ENCODE results near the gene ZNF691. TPM values are rescaled to one million over a fixed set of nuclear protein-coding genes. Genes with fewer than 3 reads are reported as not detected.

ZNF691 gene
- total RNA-seq, 1 donor from 2014 or later = 12.0 TPM

DNA sequence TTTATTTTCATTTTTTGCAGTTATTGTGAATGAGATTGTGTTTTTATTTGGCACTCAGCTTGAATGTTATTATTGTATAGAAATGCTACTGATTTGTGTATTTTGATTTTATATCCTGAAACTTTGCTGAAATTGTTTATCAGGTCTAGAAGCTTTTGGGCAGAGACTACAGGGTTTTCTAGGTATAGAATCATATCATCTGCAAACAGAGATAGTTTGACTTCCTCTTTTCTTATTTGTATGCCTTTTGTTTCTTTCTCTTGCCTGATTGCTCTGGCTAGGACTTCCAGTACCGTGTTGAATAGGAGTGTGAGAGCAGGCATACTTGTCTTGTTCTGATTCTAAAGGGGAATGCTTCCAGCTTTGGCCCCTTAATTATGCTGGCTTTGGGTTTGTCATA lies 27.3 kb downstream of the ZNF691 start:
- H3K27ac Mint-ChIP-seq (ENCODE audit: unreplicated experiment) = no peak overlapping the region
- H3K4me3 Mint-ChIP-seq (ENCODE audit: unreplicated experiment) = no peak overlapping the region
- no peaks in the 10 kb centered on the region for H3K9me3 Mint-ChIP-seq (ENCODE audit: unreplicated experiment)
- TF ChIP-seq, protein P1, sequence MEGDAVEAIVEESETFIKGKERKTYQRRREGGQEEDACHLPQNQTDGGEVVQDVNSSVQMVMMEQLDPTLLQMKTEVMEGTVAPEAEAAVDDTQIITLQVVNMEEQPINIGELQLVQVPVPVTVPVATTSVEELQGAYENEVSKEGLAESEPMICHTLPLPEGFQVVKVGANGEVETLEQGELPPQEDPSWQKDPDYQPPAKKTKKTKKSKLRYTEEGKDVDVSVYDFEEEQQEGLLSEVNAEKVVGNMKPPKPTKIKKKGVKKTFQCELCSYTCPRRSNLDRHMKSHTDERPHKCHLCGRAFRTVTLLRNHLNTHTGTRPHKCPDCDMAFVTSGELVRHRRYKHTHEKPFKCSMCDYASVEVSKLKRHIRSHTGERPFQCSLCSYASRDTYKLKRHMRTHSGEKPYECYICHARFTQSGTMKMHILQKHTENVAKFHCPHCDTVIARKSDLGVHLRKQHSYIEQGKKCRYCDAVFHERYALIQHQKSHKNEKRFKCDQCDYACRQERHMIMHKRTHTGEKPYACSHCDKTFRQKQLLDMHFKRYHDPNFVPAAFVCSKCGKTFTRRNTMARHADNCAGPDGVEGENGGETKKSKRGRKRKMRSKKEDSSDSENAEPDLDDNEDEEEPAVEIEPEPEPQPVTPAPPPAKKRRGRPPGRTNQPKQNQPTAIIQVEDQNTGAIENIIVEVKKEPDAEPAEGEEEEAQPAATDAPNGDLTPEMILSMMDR (IDR thresholded peaks at IDR 0.05; ENCODE audit: unreplicated experiment) = no peak
- H3K36me3 Mint-ChIP-seq (ENCODE audit: low read depth, unreplicated experiment) = no peaks in the 10 kb centered on the region
- peaks cover 16% of the 10 kb centered on the region for H3K4me1 Mint-ChIP-seq (ENCODE audit: unreplicated experiment)
- no peak for DNase-seq (ENCODE audit: low spot score)
- peaks cover 4% of the 10 kb centered on the region for H3K27me3 Mint-ChIP-seq (ENCODE audit: unreplicated experiment)

DNA sequence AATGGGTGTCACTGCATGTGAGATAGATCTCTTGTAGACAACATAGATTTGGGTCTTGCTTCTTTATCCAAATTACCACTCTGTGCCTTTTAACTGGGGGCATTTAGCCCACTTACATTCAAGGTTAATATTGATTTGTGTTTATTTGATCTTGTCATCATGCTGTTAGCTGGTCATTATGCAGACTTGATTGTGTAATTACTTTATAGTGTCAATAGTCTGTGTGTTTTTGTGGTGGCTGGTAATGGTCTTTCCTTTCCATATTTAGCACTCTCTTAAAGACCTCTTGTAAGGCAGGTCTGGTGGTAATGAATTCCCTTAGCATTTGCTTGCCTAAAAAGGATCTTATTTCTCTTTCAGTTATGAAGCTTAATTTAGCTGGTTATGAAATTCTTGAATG lies 29.6 kb downstream of the ZNF691 start:
- Mint-ChIP-seq H3K9me3 (ENCODE audit: unreplicated experiment) (no peaks in the 10 kb centered on the region), H3K4me1 (ENCODE audit: unreplicated experiment) (peaks cover 16% of the 10 kb centered on the region), H3K27me3 (ENCODE audit: unreplicated experiment) (peaks cover 4% of the 10 kb centered on the region), H3K4me3 (ENCODE audit: unreplicated experiment) (no peak overlapping the region), H3K27ac (ENCODE audit: unreplicated experiment) (no peak overlapping the region), H3K36me3 (ENCODE audit: low read depth, unreplicated experiment) (no peaks in the 10 kb centered on the region)
- TF ChIP-seq, protein P1 (IDR thresholded peaks at IDR 0.05; ENCODE audit: unreplicated experiment) = no peak
- no peak for DNase-seq (ENCODE audit: low spot score)

DNA sequence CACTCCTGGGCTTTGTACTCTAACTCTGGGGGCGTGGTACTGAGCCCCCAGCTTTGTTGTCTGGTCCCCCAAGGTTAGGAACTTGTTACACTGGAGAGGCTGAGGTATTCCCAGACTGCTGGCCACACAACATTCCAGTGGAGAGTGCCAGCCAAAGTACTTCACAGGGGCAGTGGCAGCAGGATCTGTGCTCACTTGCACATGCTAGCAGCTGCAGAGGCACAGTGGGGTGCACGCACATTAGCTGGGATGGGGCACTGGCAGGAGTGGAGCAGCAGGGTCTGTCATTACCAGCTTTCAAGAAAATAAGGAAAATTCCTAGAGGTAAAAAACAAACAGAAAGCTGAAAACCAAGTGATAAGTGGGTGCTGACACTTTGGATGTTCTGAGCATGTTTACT lies 31.0 kb downstream of the ZNF691 start:
- Mint-ChIP-seq H3K4me1 (ENCODE audit: unreplicated experiment) (peaks cover 16% of the 10 kb centered on the region), H3K4me3 (ENCODE audit: unreplicated experiment) (no peak overlapping the region), H3K27ac (ENCODE audit: unreplicated experiment) (no peak overlapping the region), H3K27me3 (ENCODE audit: unreplicated experiment) (peaks cover 4% of the 10 kb centered on the region), H3K9me3 (ENCODE audit: unreplicated experiment) (no peaks in the 10 kb centered on the region), H3K36me3 (ENCODE audit: low read depth, unreplicated experiment) (no peaks in the 10 kb centered on the region)
- TF ChIP-seq, protein P1 (IDR thresholded peaks at IDR 0.05; ENCODE audit: unreplicated experiment) = no peak
- no peak for DNase-seq (ENCODE audit: low spot score)

DNA sequence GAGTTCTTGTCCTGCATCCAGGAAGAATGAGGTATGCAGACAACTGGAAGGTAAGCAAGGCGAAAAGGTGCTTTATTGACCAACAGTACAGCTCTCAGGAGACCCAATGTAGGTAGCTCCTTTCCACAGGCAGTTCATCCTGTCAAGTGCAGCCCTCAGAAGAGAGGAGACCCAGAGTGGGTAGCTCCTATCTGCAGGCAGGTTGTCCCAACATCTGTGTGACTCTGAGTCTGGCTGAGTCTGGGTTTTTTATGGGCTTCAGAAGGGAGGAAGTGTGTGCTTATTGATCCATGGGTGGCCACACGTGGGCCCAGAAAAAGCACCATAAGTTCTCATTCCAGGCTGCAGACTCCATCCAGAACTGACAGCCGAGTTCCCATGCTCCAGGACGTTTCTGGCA lies 34.0 kb downstream of the ZNF691 start:
- Mint-ChIP-seq H3K9me3 (ENCODE audit: unreplicated experiment) (no peaks in the 10 kb centered on the region), H3K27ac (ENCODE audit: unreplicated experiment) (no peak overlapping the region), H3K36me3 (ENCODE audit: low read depth, unreplicated experiment) (no peaks in the 10 kb centered on the region), H3K27me3 (ENCODE audit: unreplicated experiment) (peaks cover 4% of the 10 kb centered on the region), H3K4me3 (ENCODE audit: unreplicated experiment) (no peak overlapping the region), H3K4me1 (ENCODE audit: unreplicated experiment) (peaks cover 5% of the 10 kb centered on the region)
- TF ChIP-seq, protein P1 (IDR thresholded peaks at IDR 0.05; ENCODE audit: unreplicated experiment) = no peak
- no peak for DNase-seq (ENCODE audit: low spot score)

DNA sequence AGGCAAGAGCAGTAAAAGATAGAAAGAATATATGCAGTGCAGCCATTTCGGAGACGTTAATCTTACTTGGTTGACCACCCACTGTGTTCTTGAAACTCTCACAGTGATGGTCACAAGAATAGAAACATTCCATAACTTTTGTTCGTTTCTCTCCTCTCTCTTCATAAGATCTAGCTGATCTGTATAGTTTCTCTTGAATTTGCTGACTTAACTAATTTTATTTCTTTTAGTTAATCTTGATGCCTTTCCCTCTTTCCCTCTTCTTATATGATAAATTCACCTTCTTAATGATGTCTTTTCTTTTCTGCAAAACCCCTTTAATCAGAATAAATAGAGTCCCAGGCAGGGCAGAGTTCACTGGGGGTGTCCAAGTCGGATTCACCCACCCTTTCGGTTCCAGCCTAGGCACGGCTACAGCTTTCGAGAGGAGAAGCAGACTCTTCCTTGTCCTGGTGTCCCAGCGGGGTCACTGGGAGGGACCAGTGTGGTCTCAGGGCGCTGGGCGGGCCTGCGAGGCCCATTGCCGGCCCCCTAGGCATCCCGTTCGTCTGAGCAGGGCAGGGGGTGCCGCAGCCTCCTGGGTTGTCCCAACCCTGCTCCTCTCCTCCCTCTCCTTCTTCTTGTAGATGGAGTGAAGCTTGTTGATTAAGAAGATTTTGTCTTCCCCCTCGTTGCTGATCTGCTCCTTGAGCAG lies 39.8 kb downstream of the ZNF691 start:
- H3K9me3 Mint-ChIP-seq (ENCODE audit: unreplicated experiment) = no peaks in the 10 kb centered on the region
- no peaks in the 10 kb centered on the region for H3K36me3 Mint-ChIP-seq (ENCODE audit: low read depth, unreplicated experiment)
- DNase-seq (ENCODE audit: low spot score) = no peak

More for the DNA sequence above, 39.8 kb downstream of the ZNF691 start:
- Mint-ChIP-seq H3K27me3 (ENCODE audit: unreplicated experiment) (no peaks in the 10 kb centered on the region), H3K27ac (ENCODE audit: unreplicated experiment) (no peak overlapping the region), H3K4me3 (ENCODE audit: unreplicated experiment) (no peak overlapping the region), H3K4me1 (ENCODE audit: unreplicated experiment) (no peaks in the 10 kb centered on the region)
- TF ChIP-seq, protein P1 (IDR thresholded peaks at IDR 0.05; ENCODE audit: unreplicated experiment) = no peak
